Uterus (tissue), 4 donors: Measurements from ENCODE around the gene TMEM141. TPM values are rescaled to one million over a fixed set of nuclear protein-coding genes. Genes with fewer than 3 reads are reported as not detected.

Experiments
- DNase-seq, 2 donors: peaks; one replicate each; pipeline ENCODE4 v3.0.0-alpha.2; 2019 to 2020
- H3K27ac ChIP-seq, 2 donors: fragments of 200-600 bp; sonication (generic); 1 replicate in 1 of 2; 2 replicates in 1 of 2; pipeline ENCODE4 v1.5.1; 2016 to 2018
- H3K27me3 ChIP-seq, 2 donors: fragments of 200-600 bp; sonication (generic); one replicate each; pipeline ENCODE4 v1.5.1; 2018 to 2019; ENCODE audit warnings: control low read depth in 1 of 2
- H3K36me3 ChIP-seq, 2 donors: fragments of 200-600 bp; sonication (generic); one replicate each; pipeline ENCODE4 v1.5.1; 2019; ENCODE audit warnings: control low read depth in 1 of 2
- H3K4me1 ChIP-seq, 2 donors: fragments of 200-600 bp; sonication (generic); one replicate each; pipeline ENCODE4 v1.5.1; 2018 to 2019; ENCODE audit warnings: control low read depth in 1 of 2
- H3K4me3 ChIP-seq, 2 donors: fragments of 200-600 bp; sonication (generic); 1 replicate in 1 of 2; 2 replicates in 1 of 2; pipeline ENCODE4 v1.5.1; 2018 to 2019; ENCODE audit warnings: mild to moderate bottlenecking in 1 of 2
- H3K9me3 ChIP-seq, 2 donors: fragments of 200-600 bp; sonication (generic); one replicate each; pipeline ENCODE4 v1.5.1; 2019; ENCODE audit warnings: control low read depth in 1 of 2
- POLR2A ChIP-seq, 2 donors: fragments of 450-650 bp; IDR thresholded peaks; one replicate each; pipeline ENCODE4 v1.6.1; 2016; ENCODE audit warnings: antibody characterized with exemption in 2 of 2, mild to moderate bottlenecking in 1 of 2, moderate library complexity in 1 of 2
- intact Hi-C: fragments of 100-400 bp; cut with DNase I; formaldehyde crosslinking; loops from one replicate; pipeline ENCODE4 v1.15.1; 2023; ENCODE audit warnings: low total_unique reads
- total RNA-seq, 4 donors: library from RNA; depleted of rRNA in 3 of 4; stranded (reverse); fragments of >200 nt in 3 of 4; gene quantifications; one replicate each; pipeline versions ENCODE4 v1.1.0 to v1.2.4, GENCODE V29; 2014 to 2023
- TF ChIP-seq, protein P1 (sequence below), 4 experiments: fragments of 200-600 bp in 2 of 4; fragments of 450-650 bp in 2 of 4; sonication (generic) in 2 of 4; IDR thresholded peaks; one replicate each; pipeline ENCODE4 v1.5.1; 2016 to 2019; ENCODE audit warnings: antibody characterized with exemption in 4 of 4, mild to moderate bottlenecking in 2 of 4, moderate library complexity in 1 of 4
- donor health status: DM: yes; HTN: yes; CAD: no.

TMEM141 gene
- total RNA-seq, 4 donors from 2014 or later = 3.5 to 48.9 (median 32.0) TPM

DNA sequence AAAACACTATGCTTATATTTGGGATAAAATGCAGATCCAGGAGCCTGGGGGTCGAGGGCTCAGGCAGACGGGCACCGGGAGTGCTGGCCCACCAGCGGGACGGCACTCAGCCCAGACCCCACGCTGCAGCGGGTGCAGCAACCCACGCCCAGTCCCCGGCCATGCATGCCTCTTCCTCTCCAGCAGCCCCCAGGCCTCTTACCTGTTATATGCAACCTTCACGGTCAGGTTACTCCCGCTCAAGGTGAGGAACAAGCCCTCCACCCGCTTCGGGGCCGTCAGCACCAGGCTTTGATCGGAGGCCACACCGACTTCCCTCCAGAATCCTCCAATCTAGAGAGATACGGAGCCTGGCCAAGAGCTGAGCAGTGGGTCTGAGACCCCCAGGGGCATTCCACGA is 34.3 kb upstream of the TMEM141 start:
- Histone ChIP-seq H3K27ac (no peak overlapping the region), H3K4me1 (no peaks in the 10 kb centered on the region), H3K27me3 (no peaks in the 10 kb centered on the region), H3K4me3 (no peak overlapping the region), H3K36me3 (no peaks in the 10 kb centered on the region), H3K9me3 (no peaks in the 10 kb centered on the region)
- DNase-seq = no peak
- intact Hi-C loops = no loop called here
- TF ChIP-seq, protein P1, sequence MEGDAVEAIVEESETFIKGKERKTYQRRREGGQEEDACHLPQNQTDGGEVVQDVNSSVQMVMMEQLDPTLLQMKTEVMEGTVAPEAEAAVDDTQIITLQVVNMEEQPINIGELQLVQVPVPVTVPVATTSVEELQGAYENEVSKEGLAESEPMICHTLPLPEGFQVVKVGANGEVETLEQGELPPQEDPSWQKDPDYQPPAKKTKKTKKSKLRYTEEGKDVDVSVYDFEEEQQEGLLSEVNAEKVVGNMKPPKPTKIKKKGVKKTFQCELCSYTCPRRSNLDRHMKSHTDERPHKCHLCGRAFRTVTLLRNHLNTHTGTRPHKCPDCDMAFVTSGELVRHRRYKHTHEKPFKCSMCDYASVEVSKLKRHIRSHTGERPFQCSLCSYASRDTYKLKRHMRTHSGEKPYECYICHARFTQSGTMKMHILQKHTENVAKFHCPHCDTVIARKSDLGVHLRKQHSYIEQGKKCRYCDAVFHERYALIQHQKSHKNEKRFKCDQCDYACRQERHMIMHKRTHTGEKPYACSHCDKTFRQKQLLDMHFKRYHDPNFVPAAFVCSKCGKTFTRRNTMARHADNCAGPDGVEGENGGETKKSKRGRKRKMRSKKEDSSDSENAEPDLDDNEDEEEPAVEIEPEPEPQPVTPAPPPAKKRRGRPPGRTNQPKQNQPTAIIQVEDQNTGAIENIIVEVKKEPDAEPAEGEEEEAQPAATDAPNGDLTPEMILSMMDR (IDR thresholded peaks at IDR 0.05) = no peak
- TF ChIP-seq POLR2A (IDR thresholded peaks at IDR 0.05) = no peak

DNA sequence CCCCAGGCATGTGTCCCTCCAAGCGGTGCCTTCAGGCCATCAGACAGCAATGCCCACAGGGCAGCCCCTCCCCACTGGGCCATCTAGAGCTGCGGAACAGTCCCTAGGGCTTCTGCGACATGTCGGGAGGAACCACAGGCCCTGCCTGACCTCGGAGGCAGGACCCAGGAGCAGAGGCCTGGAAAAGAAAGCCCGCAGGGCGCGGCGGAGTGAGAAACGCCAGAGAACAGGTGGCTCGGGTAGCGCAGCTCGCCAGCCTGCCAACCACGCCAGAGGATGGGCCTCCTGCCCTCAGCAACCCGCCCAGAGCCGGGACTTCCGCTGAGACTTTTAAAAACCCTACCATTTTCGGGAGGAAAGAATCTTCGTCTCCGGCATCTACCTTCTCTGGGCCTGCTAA is 33.8 kb upstream of the TMEM141 start:
- H3K36me3 ChIP-seq = no peaks in the 10 kb centered on the region
- H3K4me3 ChIP-seq = no peak overlapping the region
- no peak for DNase-seq
- intact Hi-C loops = no loop called here
- no peak for TF ChIP-seq POLR2A (IDR thresholded peaks at IDR 0.05)
- TF ChIP-seq, protein P1 (IDR thresholded peaks at IDR 0.05) = no peak
- no peaks in the 10 kb centered on the region for H3K9me3 ChIP-seq
- no peaks in the 10 kb centered on the region for H3K27me3 ChIP-seq
- no peaks in the 10 kb centered on the region for H3K4me1 ChIP-seq
- H3K27ac ChIP-seq = no peak overlapping the region

DNA sequence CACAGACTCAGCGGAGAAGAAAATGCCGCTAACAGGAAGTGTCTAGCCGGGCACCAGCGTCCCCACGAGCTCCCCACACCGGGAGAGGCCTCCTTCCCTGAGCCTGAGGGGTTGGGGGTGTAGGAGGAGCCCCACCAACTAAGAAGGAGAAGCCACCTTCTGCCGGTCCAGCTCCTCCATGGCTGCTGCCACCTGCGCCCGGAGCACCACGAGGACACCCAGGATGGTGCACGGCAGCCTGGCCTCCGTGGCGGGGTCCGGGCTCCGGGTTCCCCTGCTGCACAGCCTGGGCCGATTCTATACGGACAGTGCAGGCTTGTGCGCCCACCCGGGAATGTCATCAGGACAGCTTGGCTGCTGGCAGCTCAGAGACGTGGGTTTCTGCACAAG is 33.4 kb upstream of the TMEM141 start:
- no peaks in the 10 kb centered on the region for H3K9me3 ChIP-seq
- H3K4me1 ChIP-seq = no peaks in the 10 kb centered on the region
- H3K27ac ChIP-seq = no peak overlapping the region
- intact Hi-C loops = no loop called here
- H3K27me3 ChIP-seq = no peaks in the 10 kb centered on the region
- no peaks in the 10 kb centered on the region for H3K36me3 ChIP-seq
- H3K4me3 ChIP-seq = no peak overlapping the region
- no peak for DNase-seq
- no peak for TF ChIP-seq POLR2A (IDR thresholded peaks at IDR 0.05)
- TF ChIP-seq, protein P1 (IDR thresholded peaks at IDR 0.05) = no peak

DNA sequence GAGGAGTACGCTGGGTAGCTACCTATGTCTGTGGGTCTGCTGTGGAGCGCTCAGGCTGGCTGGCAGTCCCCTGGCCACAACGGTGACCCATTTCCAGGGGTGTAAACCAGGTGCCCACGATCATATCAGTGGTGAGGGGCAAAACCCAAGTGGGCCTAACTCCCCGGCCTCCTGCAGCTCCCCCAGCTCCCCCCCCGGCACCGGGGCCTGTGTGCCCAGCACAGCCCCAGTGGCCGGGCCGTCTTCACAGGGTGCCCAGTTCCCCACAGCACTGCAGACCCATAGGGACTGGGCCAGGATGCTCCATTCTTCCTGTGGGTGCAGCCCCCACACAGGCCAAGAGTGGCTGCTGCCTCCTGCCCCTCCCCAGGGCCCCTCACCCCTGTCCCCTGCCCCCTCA is 32.1 kb upstream of the TMEM141 start:
- DNase-seq = no peak

DNA sequence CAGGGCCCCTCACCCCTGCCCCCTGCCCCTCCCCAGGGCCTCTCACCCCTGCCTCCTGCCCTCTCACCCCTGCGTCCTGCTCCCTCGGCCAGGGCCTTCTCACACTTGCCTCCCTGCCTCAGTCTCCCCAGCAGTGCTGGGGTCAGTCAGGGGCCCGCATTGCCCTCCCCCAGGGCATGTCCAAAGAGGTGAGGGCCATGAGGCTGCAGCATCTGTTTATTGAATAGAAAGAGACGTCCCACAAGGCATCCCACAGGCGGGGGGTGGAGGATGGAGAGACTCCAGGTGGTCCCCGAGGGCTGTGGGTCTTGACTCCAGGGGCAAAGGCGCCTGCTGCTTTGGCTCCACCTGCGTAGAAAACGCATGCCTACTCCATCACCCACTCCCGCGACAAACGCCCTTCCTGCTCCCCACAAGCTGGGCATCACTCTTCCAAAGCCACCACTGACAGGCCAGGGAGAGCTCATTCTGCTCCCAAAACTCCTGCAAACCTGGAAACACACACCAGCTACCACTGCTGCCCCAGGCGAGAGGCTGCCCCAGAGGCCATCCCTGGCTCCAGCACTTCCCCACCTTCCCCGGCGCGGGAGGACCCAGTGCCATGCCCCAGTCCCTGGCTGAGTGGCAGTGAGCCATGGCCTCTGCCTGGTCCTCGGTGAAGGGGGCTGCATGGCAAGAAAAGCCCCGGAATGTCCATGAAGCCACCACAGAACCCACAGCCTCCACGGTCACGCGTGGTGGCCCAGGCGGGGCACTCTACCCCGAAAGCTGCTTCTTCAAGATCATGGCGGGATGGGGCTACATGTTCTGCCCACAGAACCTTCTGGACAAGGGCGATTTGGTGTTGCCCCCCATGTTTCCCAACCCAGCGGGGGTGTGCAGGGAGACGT is 31.5 kb upstream of the TMEM141 start:
- no peaks in the 10 kb centered on the region for H3K27me3 ChIP-seq
- no peak overlapping the region for H3K27ac ChIP-seq
- no peaks in the 10 kb centered on the region for H3K9me3 ChIP-seq
- no peaks in the 10 kb centered on the region for H3K36me3 ChIP-seq
- TF ChIP-seq, protein P1 (IDR thresholded peaks at IDR 0.05) = no peak
- no peak for TF ChIP-seq POLR2A (IDR thresholded peaks at IDR 0.05)
- intact Hi-C loops = no loop called here
- no peak overlapping the region for H3K4me3 ChIP-seq
- H3K4me1 ChIP-seq = no peaks in the 10 kb centered on the region
- no peak for DNase-seq

More for the DNA sequence above, 32.1 kb upstream of the TMEM141 start:
- Histone ChIP-seq H3K4me1 (no peaks in the 10 kb centered on the region), H3K36me3 (no peaks in the 10 kb centered on the region), H3K27me3 (no peaks in the 10 kb centered on the region), H3K27ac (no peak overlapping the region), H3K4me3 (no peak overlapping the region), H3K9me3 (no peaks in the 10 kb centered on the region)
- intact Hi-C loops = no loop called here
- no peak for TF ChIP-seq POLR2A (IDR thresholded peaks at IDR 0.05)
- TF ChIP-seq, protein P1 (IDR thresholded peaks at IDR 0.05) = no peak
